HG02623 (cell line): ENCODE results near the gene TMEM45B.
"Not testable (repeated sequence)": the region's sequence is repeated elsewhere in the genome, so short reads cannot be mapped to it uniquely, and the experiment has no call there.

Experiments used
- ATAC-seq: cut with Tn5 transposase; IDR thresholded peaks from one replicate; pipeline ENCODE4 v1.9.1; 2021; ENCODE audit warnings: moderate library complexity; ENCODE audit not compliant: unreplicated experiment

TMEM45B gene

GRCh38 chr11:129804012-129804411 is 11.6 kb upstream of the TMEM45B start:
- ATAC-seq, result no peak

GRCh38 chr11:129808241-129808640 is 7.4 kb upstream of the TMEM45B start:
- not testable (repeated sequence) for ATAC-seq

DNA sequence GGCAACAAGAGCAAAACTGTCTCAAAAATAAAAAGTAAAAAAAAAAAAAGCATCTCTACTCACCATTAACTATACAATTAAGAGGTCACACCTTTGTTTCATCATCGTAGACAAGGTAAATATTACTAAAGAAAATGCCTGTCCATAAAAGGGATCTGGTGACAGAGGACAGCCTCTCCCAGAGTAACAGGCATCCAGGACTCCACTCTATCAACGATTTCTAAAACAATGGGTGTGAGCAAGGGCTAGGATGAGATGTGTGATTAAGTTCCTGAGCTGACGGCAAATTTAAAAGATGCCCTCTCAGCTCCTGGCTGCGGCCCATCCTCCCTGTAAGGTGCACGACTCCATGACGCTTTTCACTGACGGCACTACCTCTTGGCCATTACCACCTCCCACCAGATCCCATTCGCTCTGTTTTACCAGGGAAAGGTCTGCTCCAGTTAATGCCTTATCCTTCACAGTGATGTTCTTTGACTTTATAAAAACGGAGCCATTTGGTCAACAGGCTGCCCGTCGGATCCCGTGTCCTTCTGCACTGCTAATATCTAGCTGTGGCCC is 2.3 kb upstream of the TMEM45B start:
- ATAC-seq, result no peak

- no peak for ATAC-seq
Measured at GRCh38 chr11:129814244-129815014, 1.2 kb upstream of the TMEM45B start.

DNA sequence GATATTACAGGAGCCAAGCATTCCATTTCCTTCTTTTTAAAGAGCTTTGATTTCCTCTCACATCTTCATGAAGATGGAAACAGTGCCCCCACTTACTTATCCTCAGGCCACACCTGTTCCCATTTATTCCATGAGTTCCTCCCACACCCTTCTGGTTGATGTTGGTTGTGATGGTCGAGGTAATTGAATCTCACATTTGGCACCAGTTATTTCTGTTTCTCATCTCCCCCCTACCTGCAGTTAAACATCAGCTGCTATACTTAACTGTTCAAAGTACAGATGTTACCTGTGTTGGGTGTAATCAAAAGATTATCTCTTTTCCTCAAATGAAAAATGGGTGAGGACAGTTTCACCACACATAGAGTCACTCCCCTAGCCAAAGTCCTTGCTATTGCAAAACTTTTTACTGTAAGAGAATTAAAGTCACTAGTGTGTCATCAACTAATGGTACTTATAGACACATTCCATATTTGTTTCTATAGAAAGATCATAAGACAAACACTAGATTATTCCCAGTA is 1.9 kb downstream of the TMEM45B start:
- ATAC-seq, result no peak

GRCh38 chr11:129818236-129818635 is 2.6 kb downstream of the TMEM45B start:
- not testable (repeated sequence) for ATAC-seq

DNA sequence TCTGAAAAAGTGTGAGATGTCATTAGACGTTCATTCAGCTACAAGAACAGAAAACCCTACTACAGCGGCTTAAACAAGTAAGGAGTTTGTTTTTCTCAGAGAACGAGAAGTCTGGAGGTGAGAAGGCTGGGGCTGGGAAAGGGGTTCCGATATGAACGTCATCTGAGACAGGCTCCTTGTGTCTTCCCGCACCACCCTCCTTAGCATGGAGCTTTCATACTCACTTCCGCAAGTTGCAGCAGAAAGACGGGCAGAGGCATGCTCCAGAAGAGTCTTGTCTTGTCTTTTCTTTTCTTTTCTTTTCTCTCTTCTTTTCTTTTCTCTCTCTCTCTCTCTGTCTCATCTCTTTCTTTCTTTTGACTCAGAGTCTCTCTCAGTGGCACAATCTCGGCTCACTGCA is 3.6 kb downstream of the TMEM45B start:
- ATAC-seq, result no peak

DNA sequence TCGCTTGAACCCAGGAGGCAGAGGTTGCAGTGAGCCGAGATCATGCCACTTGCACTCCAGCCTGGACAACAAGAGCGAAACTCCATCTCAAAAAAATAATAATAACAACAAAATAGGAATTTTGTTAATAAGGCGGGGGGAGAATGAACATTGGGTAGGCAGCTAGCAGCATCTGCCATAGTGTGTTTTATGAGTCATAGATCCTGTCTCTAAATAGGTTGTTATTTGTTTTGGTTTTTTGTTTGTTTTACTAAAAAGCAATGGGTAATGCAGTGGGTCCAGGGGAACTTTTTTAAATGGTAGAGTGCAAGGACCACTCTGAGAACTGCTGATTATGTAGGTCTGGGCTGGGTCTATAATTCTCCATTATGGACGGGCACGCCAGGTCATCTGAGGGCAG is 4.6 kb downstream of the TMEM45B start:
- ATAC-seq, result not testable (repeated sequence)

- not testable (repeated sequence) for ATAC-seq
Measured at GRCh38 chr11:129823281-129823680, 7.6 kb downstream of the TMEM45B start.

DNA sequence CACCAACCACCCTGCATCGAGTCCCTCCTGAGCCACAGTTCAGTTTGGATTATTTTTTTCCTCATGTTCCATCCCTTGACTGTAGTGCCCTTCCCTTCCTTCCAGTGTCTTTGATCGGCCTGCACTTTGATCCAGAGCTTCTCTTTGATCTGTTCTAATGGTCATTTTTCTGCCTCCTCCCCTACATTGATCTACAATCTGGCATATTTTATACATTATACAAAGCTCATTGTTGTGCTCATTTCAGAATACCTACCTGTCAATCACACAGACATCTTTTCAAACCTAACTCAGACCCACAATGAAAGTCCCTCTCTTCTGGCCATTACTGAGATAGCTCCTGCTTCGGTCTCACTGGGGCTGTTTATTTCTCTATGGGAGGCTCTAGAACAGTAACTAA is 8.2 kb downstream of the TMEM45B start:
- ATAC-seq, result not testable (repeated sequence)

DNA sequence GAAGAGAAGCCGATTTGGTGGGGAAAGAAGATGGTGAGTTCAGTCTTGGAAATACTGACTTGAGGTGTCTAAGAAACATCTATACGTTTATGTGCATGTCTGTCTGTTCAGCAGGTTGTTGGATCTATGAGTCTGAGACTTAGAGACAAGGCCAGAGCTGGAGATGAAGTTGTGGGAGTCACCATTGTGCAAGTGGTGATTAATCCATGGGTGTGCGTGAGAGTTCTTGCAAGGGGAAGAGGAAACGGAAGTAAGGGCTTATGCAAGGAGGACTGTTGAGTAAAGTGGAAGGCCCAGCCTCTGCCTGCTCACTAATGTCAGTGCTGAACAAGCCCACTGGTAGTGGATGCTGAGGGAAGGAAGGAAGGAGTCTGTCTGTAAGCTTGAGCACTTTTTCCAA is 9.7 kb downstream of the TMEM45B start:
- no peak for ATAC-seq

DNA sequence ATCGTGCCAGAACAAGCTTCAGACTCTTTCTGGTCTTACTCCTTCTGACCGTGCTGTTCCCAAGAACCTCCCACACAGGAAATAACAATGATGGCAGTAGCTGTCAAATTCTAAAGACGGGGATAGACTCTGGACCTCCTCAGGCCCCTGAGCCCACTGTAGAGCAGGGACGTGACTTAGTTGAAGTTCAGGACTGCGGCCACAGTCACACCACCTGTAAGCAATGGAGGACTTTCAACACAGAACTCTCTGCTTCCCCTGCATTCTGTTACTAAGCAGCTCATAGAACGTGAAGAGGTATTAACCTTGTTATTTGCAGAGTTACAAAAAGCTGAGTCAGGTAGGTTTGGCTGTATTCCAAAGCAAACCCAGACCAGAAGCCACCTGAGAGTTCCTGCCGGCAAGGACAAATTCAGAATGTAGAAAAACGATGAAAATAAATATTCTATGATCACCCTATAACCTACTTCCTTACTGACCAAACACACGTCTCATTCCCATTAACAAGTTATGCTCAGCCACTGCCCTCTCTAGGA is 12.7 kb downstream of the TMEM45B start:
- no peak for ATAC-seq

DNA sequence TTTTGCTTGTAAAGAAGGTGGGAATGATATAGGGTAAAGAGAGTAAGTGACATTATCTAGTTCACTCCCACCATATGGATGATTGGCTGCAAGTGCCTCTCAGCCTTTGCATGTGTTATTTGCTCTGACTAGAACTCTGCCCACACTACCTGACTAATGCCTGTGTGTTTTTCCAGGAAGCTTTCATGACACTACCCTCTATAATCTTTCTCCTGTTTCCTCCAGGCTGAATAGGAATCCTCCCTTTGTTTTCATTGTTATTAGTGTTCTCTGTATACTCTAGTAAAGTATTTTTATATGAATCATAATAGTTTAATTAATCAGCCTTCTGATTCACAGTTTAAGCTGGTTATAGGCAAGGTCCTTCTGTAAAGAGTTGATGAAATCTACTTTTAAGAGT is 13.8 kb downstream of the TMEM45B start:
- not testable (repeated sequence) for ATAC-seq

DNA sequence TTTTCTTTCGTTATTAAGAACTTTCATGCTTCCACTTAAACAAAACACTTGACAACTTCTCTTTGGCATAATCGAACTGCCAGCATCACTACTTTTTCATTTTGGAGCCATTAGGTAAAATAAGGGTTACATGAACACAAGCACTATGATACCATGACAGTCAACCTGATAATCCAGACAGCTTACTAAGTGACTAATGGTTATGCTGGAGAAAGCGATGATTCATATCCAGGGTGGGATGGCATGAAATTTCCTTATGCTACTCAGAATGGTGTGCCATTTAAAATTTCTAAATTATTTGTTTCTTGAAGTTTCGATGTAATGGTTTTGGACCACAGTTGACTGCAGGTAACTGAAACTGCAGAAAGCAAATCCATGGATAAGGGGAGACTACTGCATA is 15.6 kb downstream of the TMEM45B start:
- ATAC-seq, result not testable (repeated sequence)

GRCh38 chr11:129833260-129833659 is 17.6 kb downstream of the TMEM45B start:
- ATAC-seq, result not testable (repeated sequence)

DNA sequence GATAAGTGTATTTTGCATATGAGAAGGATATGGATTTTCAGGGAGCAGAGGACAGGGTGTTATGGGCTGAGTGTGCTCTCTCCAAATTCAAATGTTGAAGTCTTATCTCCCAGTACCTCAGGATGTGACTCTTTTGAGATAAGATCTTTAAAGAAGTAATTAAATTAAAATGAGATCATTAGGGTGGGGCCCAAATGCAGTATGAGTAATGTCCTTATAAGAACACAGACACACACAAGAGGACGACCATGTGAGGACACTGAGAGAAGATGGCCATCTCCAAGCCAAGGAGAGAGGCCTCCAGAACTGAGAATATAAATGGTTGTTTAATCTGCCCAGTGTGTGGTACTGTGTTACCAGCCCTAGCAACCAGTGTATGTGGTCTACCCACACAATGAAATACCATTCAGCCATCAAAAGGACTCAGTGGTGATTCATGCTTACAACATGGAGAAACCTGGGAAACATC is 20.8 kb downstream of the TMEM45B start:
- not testable (repeated sequence) for ATAC-seq

DNA sequence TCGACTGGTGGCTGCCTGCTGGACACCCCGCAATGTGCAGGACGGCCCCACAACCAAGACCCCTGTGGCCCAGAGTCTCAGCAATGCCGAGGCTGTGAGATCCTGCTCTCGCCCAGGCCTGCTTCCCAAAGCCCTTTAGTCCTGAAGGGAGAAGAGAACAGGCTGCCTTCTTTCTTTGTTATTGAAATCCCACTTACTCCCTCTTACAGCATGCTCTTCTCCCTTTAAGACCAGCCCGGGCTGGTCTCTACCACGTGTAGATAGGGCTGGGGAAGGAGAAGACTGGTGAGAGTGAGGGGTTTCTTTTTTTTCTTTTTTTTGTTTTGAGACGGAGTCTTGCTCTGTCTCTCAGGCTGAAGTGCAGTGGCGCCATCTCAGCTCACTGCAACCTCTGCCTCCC is 21.3 kb downstream of the TMEM45B start:
- no peak for ATAC-seq

GRCh38 chr11:129840236-129840635 is 24.6 kb downstream of the TMEM45B start:
- no peak for ATAC-seq

GRCh38 chr11:129842138-129842537 is 26.5 kb downstream of the TMEM45B start:
- no peak for ATAC-seq

GRCh38 chr11:129846508-129847335 is 31.1 kb downstream of the TMEM45B start:
- no peak for ATAC-seq

- ATAC-seq, result not testable (repeated sequence)
Measured at GRCh38 chr11:129847361-129847760, 31.7 kb downstream of the TMEM45B start.
